Right lung (tissue), 5 donors: Measurements from ENCODE around the gene CBFA2T3. TPM values are rescaled to one million over a fixed set of nuclear protein-coding genes. Genes with fewer than 3 reads are reported as not detected.

Experiments used
- DNase-seq, 2 donors: peaks; one replicate each; pipeline ENCODE4 v3.0.0-alpha.2; 2013
- polyA plus RNA-seq, 5 donors: library from polyadenylated mRNA; unstranded; fragments of 120-200 nt; gene quantifications; one replicate each; pipeline versions ENCODE4 v1.2.1 to v1.2.3, GENCODE V29; 2013; ENCODE audit warnings: inconsistent platforms in 1 of 5, low replicate concordance in 1 of 5; ENCODE audit not compliant: insufficient read length in 5 of 5, insufficient read depth in 1 of 5

Gene CBFA2T3
- polyA plus RNA-seq, 5 donors, result 3.6 to 9.0 (median 5.6) TPM

DNA sequence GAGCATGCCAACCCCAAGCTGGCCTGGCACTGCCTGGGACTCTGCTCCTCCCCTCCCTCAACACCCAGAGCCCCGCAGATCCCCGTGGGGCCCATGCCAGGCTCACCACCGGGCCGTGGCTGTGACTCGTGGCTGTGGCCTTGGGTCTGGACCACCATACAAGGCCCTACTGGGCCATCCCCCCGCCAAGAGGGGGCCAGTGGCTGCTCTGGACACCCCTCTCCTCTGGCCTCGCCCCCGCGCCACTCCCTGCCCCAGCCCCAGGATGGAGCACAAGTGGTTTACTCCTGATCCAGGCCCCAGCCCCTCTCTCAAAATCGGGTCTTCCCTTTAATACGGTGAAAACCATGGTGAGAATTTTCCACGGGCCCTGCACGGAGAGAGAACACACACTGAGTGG, 113.6 kb downstream of the CBFA2T3 start:
- DNase-seq, result no peak

DNA sequence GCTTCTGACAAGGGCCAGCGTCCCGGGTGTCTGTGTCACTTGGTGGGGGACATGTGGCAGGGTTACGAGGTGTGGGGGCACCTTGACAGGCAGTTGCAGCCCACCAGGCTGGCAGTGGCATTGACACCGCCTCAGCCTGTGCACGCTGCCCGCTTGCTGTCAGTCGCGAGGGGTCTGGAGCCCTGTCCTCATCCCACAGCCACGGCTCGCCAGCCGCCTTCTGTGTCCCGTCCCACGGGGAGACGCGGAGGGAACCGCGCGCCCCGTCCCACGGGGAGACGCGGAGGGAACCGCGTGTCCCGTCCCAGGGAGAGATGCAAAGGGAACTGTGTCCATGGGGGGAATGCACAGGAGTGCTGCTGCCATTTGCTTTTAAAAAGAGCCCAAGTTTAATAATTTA, 114.0 kb downstream of the CBFA2T3 start:
- DNase-seq, result no peak

DNA sequence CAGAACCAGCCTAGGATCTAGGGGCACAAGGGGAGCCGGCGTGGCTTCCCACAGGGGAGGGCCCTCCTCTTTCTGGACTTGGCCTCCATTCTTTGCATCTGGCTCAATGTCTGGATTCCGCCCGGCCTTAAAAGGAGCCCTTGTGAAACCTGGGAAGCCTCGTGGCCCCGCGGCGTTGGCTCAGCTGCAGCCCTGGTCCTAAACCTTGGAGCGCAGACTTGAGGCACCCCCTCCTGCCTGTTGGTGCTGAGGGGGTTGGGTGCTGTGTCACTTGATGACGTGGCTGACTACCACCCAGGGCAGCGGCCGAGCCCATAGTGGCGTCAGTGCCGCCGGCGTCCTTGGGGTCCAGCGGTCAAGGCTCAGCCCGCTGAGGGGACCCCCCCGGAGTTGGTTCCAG, 115.6 kb downstream of the CBFA2T3 start:
- no peak for DNase-seq

DNA sequence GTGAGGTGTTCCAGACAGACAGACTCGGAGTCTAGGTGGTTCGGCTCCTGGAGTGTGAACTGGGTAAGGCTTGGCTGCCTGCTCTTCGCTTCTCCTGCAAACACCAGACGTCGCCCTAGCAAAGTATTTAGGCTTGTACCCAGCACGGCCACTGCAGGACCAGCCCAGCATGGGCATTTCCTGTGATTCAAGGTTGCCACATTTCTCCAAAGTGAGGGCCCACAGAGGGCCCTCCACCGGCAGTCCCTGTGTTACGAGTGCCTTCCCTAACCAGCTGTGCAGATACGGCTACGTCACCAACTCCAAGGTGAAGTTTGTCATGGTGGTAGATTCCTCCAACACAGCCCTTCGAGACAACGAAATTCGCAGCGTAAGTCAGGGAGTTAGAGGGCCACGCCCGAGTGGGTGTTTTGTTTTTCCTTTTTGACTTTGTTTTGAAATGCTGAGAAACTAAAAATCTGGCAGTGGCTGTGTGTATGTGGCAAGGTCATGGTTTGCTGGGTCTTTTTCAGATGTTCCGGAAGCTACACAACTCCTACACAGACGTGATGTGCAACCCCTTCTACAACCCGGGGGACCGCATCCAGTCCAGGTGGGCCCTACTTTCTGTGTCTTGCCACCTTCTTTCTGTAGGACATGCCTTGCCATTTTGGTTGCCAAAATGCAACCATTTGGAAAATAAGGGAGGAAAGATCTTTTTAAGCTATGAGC, 117.5 kb downstream of the CBFA2T3 start:
- no peak for DNase-seq

DNA sequence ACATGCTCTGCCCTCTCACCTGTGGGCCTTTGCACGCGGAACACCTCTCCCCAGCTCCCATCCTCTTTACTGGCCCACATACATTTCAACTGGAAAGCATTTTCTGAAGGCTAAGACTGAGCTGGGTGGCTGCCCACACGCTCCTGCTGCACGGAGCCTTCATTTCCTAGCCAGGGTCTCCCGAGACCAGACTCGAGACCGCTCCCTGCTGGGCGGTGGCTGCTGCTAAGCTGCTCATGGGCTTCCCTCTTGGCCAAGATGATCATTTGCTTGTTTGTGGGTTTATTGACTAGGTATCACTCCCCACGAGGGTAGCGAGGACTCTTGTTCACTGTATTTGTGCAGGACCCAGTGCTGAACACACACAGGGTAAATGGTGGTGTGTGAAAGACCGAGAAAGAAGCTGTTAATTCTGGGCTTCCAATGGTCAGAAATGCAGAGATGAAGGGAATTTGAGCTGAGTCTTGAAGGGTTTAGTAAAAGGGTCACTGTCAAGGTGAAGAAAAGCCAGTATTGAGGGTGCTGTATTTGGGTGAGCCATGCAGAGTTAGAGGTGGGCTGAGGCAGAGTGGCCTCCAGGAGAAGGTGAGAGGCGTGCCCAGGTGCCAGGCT, 119.2 kb downstream of the CBFA2T3 start:
- DNase-seq, result peak; percentile 55 to 65

DNA sequence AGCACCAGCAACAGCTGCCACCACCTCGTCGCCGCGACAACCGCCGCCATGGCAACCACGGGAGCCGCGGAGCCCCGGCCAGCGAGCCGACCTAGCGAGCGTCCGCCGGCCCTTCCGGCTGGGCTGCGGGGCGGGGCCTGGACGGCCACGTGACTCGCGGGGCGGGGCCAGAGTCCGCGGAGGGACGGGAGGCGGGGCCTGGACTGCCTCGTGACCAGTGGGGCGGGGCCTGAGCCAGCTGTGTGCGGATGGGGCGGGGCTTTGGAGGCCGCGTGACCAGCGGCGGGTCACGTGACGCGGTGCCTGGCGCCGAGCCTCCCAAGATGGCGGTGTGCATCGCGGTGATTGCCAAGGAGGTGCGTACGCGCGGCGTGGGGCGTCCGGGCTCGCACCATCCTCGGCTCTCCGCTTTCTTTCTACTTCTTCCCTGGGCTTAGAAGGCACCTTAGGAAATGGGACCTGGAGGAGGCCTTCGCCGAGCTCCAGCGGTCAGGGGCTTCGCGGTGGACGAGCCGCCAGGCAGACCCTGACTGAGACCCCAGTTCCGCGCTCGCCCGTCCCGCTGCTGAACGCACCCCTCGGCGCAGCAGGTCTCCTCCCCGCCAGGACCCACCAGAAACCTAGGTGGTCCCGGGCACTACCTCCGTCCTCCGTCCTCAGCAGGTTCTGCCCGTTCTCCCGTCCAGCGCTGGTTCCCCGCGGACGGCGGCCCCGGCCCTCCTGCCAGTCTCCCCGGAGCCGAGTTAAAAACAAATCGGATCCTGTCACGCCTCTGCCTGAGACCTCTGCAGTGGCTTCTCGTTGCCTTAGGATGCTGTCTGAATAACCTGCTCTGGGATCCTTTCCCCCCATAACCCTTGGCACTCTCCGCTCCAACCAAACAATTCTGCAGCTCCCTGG, 119.9 kb downstream of the CBFA2T3 start, which contains the start of the genes GALNS and TRAPPC2L:
Gene GALNS, minus strand, starts transcription at position 120 of the 900 bp plus-strand sequence. Its CDS starts 70 bp downstream, at position 50.
Gene TRAPPC2L, plus strand, starts transcription at position 300 of the 900 bp plus-strand sequence. Its CDS starts 24 bp downstream, at position 324.
- DNase-seq, result peak; percentile 96 to 97

DNA sequence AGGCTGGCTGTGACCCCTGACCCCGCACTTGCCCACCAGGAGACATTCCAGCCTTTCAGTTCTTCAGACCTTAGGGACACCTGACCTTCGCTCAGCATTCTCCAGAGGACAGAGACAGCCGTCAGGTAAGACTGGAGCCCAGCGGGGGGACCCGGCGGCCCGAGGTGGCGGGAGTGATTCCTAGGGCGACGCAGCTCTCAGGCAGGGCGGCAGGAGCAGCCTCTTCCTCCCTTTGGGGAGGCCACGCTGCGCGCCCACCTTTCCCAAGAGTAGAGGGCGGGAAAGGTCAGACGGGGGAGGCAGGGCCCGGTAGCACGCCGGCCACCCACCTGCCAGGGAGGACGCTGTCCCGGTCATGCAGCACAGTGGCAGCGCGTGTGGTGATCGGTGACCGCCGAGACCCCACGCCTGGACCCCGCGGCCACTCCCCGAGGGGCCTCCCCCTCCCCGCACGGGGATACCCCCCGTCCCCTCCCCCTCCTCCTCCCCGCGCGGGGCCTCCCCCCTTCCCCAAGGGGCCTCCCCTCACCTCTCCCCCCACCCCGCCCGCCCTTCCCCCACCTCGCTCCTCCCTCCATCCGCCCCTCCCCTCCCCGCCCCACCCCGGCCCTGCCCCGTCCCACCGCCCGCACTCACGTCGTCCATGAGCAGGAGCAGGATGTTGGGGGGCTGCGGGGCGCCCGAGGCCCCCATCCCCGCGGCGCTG, 120.7 kb downstream of the CBFA2T3 start:
- DNase-seq, result no peak

DNA sequence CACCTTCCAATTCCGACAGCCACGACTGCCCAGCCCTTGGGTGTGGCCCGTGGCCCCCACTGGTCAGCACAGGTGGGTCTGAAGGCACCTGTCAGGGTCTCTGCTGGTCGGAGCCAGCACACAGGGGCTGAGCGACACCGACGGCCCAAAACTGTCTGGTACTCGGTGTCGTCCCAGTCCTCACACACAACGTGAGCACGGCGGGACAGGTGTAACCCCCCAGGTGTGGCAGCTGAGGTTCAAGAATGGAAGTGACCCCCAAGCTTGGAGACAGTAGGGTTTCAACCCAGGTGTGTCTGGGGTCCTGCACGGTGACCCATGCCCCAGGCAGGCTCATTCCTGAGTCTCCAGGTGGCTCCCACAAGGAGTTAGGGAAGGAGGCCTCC, 121.3 kb downstream of the CBFA2T3 start:
- no peak for DNase-seq

DNA sequence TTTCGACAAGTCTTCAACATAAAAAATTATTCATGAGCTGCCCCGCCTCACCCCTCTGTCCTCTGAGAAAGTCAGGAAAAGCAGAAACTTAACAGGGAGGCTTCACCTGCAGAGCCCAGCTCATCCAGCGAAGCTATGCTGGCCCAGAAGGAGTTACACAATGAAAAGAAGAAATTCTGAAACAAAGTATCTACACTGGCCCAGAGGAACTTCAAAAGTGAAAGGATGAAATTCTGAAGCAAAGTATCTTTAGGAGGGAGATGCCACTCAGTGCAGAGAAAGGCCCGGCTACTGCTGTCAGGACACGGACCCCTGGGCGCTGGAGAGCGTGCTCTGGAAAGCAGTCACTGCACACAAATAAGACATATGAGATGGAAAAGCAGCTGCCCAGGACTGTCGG, 121.8 kb downstream of the CBFA2T3 start:
- DNase-seq, result no peak

DNA sequence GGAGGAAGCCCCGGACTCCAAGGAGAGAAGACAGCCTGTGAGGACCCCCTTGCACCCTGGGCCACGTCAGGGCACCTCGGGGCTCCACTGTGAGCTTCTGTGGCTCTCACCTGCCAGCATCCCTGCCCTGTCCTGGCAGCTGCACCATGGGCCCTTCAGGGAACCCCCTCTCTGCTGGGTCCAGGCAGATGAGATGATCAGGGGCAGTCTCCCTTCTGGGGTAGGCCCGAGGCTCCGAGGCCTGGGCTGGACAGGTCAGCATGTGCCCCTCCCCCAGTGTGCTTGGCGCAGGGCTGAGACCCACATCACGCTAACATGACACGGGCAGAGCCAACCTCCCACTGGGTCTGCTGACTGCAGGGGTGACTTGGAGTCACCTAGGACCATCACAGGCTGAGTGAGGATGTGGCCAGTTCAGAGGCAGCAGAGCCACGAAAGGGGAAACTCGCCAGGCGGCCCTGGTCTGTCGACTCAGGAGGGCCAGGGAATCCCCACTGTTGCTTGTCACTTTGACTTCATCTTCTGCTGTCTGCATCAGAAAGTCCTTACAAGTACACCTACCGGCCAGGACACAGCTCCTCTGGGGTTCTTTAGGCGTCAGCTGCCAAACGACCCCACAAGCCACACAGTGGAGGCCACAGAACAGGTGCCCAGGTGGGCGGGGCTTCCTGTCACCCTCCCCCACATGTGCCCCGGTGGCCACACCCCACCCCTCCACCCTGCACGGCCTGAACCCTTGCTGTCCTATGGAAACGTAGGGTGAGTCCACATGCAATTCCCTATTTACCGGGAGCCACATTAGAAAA, 122.5 kb downstream of the CBFA2T3 start:
- DNase-seq, result no peak

DNA sequence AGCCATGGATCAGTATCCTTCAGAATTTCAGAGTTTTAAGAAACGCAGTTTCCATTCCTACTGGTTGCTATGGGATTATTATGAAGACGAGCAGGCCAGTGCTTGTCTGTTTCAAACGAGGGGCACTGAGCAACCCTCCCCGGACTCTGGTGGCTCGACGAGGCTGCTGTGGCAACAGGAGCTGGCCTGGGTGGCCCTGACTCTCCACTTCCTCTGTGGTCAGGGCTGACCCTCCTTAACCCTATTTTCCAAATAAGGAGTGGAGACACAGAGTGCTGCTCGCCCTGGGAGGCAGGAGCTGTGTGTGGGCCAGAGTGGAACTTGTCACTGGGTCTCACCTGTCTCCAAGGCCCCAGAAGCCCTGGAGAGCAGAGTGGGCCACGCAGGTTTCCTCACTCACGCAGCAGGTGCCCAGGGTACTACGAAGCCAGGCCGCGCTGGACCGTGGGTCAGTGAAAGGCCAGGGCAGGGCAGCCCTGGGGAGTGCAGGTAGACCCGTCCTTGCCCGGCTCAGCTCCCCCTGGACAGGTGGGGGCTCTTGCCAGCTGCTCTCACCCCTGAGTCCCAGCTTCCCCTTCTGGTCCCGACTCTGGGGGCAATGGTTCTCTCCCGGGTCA, 123.6 kb downstream of the CBFA2T3 start:
- no peak for DNase-seq

DNA sequence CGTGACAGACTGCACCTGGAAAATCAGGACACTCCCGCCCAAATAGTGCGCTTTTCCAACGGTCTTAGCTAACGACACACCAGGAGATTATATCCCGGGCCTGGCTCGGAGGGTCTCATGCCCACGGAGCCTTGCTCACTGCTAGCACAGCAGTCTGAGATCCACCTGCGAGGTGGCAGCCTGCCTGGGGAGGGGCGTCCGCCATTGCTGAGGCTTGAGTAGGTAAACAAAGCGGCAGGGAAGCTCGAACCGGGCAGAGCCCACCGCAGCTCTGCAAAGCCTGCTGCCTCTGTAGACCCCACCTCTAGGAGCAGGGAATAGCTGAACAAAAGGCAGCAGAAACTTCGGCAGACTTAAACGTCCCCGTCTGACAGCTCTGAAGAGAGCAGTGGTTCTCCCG, 125.4 kb downstream of the CBFA2T3 start:
- no peak for DNase-seq

DNA sequence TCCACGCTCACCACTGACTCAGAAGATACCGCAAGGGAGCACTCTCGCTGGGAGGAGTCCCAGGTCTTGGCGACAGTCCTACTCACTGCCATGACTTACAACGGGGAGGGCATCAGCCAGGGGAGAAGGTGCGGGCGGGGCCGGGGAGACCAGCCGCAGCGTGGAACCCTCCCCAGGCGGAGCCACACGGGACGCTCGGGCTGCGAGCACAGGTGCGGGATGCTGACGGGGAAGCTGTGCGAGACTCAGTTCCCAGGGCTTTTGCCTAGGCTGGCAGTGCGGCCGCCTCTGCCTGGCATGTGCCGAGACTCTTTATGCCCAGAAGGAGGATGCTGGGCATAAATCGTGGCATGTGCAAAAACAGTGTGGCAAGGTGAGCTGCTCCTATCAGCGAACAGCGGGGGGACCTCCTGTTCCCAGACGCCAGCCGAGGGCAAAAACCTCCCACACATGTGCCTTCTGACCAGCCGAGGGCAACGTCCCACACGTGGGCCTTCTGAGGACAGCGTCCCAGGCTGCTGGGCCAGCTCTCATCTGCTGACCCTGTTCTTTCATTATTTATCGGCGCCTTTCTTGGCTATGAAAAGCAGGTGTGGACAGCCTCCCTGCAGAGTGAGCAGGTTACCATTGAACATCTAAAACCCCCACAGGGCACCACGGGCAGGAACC, 126.3 kb downstream of the CBFA2T3 start:
- DNase-seq, result no peak

DNA sequence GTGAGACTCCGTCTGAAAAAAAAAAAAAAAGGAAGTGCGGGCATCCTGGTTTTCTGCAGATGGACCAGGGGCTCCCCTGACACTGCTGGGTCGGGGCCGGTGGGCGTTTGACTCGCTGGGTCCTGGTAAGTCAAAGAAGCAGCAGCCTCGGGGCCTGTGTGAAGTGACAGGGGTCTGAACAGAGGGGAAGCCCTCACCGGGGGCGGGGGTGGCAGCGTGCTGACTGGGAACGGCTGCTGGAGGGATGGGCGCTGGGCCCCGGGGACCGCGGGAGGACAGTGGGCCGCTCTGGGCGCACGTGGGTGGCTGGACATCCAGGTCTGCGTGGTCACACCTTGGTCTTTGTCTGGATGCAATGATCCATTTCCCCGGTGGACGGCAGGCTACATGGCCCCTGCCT, 128.4 kb downstream of the CBFA2T3 start:
- no peak for DNase-seq

DNA sequence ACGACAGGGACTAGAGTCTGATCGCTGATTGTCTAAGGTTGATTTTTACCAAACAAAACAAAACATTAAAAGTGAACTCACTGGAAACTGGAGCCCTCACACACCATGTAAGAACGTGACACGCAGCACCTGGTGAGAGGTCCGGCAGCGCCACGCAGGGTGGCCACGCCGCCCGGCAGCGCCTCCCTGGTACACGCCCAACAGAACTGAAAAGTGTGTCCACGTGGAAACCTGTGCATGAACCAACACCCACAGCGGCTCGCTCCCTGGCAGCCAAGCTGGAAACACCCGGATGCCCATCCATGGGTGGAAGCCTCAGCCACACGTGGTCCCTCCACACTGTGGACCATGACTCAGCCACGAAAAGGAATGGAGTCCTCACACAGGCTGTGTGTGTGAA, 129.4 kb downstream of the CBFA2T3 start:
- no peak for DNase-seq

DNA sequence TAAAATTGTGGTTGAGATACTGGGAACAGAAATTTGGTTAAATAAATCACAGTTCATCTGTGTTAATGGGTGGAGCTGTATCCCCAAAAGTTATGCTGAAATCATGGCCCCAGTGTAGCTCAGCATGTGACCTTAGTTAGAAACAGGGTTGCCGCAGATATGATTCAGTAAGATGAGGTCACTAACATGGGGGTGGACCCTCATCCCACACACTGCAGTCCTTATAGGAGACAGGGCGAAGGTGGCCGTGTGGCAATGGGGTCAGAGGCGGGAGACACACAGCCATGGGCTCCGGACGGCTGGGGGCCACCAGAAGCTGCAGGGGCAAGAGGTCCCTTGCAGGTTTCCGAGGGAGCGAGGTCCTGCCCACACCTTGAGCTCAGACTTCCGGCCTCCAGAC, 130.9 kb downstream of the CBFA2T3 start:
- no peak for DNase-seq

DNA sequence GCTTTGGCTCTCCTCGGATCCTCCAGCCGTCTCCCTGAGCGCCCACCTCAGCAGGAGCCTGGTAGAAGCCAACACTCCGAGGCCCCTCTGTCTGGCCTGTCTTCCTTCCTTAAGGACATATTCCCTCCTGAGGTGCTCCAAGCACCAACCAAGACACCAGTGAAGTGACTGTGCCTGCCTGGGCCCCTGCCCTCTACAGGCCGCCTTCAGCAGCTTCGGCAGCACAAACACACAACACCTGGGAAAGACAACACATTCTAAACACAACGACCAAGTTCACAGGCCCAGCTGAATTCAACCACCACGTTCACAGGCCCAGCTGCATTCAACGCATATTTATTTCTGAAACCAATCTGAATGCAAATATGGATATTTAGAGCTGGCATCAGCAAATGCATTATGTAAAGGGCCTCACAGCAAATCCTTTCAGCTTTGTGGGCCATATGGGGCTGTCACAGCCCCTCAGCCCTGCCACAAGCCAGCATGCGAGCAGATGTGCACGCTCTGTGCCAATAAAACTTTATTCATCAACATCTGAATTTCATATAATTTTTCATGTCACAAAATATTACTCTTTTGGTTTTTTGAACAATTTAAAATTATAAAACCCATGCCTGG, 132.5 kb downstream of the CBFA2T3 start:
- DNase-seq, result no peak

DNA sequence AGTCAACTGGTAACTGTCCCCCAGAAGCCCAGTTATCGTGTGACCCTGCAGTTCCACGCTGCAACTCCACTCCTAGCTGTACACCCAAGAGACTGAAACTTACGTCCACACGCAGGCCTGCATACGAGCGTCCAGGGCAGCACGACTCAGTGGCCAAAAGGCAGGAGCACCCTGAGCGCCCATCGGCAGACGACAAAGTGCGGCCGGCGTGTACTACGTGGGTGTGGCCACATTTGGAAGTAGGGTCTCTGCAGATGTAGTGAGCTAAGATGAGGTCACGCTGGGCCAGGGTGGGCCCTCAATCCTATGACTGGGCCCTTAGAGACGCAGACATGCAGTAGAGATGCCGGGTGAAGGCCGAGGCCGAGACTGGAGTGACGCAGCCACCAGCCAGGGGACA, 133.8 kb downstream of the CBFA2T3 start:
- no peak for DNase-seq

DNA sequence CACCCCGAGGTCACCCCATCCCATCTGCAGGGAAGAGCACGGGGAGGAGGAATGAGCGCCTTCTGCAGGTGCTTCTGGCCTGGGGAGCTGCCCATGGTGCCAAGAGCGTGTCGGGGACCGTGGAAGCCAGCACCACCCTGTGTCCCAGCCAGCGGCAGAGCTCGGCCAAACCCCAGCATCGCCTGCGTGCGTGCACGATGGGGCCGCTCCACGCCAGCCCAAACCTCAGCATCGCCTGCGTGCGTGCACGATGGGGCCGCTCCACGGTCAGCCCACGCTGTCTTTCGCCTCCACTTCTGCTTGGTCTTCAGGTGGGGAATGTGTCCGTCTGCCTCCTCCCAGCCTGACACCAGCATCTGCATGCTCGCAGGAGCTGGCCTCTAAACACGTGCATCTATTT, 134.2 kb downstream of the CBFA2T3 start:
- DNase-seq, result no peak
